DND-41 (cell line): ENCODE data around the gene DISC1.

Experiments
- CTCF ChIP-seq: IDR thresholded peaks from 2 replicates; pipeline ENCODE4 v1.5.1; 2012; ENCODE audit warnings: borderline replicate concordance, low read length, moderate library complexity, mild to moderate bottlenecking; ENCODE audit not compliant: poor library complexity, severe bottlenecking; ENCODE audit errors: extremely low read depth
- EZH2 ChIP-seq: IDR thresholded peaks from 3 replicates; pipeline ENCODE4 v1.6.1; 2012; ENCODE audit warnings: borderline replicate concordance, low read depth, mild to moderate bottlenecking, moderate library complexity, low read length, inconsistent platforms; ENCODE audit not compliant: severe bottlenecking

- TF ChIP-seq CTCF: no peak
- no peak for TF ChIP-seq EZH2
Measured at GRCh38 chr1:231958448-231958847, 331.9 kb downstream of the DISC1 start.
